Mesenteric fat pad (tissue), 1 donor: Measurements from ENCODE around the gene POLR1F. TPM values are rescaled to one million over a fixed set of nuclear protein-coding genes. Genes with fewer than 3 reads are reported as not detected.

ENCODE experiments used
- DNase-seq: peaks from one replicate; pipeline ENCODE4 v3.0.0-alpha.2; 2020; ENCODE audit warnings: low spot score
- microRNA-seq: library from miRNA; unstranded; fragments of <30 nt; microRNA quantifications from one replicate; pipeline ENCODE4 v1.2.0, GENCODE V29; 2020; ENCODE audit warnings: borderline number of aligned reads
- total RNA-seq: library from RNA; stranded (reverse); fragmentation: NEBNext Ultra II Directional; extraction: Animal tissue kit (Norgen Biotek cat#: 25700); gene quantifications from one replicate; pipeline ENCODE4 v1.2.1, GENCODE V29; 2021
- donor health status: DM: yes; HTN: yes; CAD: no.

Gene POLR1F
- total RNA-seq, 1 donor from 2014 or later, result 17.7 TPM

GRCh38 chr7:19677180-19677579 lies 31.7 kb downstream of the POLR1F start:
- no peak for DNase-seq

GRCh38 chr7:19675816-19676215 lies 33.0 kb downstream of the POLR1F start:
- DNase-seq, result no peak

- no peak for DNase-seq
These were observed 34.4 kb downstream of the POLR1F start for GRCh38 chr7:19674266-19674960.

- no peak for DNase-seq
These were observed 38.0 kb downstream of the POLR1F start for GRCh38 chr7:19670806-19671205.

GRCh38 chr7:19665399-19666008 lies 43.3 kb downstream of the POLR1F start:
- no peak for DNase-seq

GRCh38 chr7:19663816-19664462 lies 44.9 kb downstream of the POLR1F start:
- DNase-seq, result no peak

GRCh38 chr7:19648791-19649190 lies 60.0 kb downstream of the POLR1F start:
- DNase-seq, result no peak

Small RNAs within 50 kb of the gene (microRNA-seq; reads per million reads assigned to microRNA genes)
- not detected for gene MIR3146

Other genes with a start within 250 kb of the POLR1F start
- gene TMEM196, start 64.6 kb upstream of the POLR1F start, total RNA-seq, result 2.5 TPM